ENCODE results near the gene ZMYM5.
"Not testable (repeated sequence)": the region's sequence is repeated elsewhere in the genome, so short reads cannot be mapped to it uniquely, and the experiment has no call there.

DNA sequence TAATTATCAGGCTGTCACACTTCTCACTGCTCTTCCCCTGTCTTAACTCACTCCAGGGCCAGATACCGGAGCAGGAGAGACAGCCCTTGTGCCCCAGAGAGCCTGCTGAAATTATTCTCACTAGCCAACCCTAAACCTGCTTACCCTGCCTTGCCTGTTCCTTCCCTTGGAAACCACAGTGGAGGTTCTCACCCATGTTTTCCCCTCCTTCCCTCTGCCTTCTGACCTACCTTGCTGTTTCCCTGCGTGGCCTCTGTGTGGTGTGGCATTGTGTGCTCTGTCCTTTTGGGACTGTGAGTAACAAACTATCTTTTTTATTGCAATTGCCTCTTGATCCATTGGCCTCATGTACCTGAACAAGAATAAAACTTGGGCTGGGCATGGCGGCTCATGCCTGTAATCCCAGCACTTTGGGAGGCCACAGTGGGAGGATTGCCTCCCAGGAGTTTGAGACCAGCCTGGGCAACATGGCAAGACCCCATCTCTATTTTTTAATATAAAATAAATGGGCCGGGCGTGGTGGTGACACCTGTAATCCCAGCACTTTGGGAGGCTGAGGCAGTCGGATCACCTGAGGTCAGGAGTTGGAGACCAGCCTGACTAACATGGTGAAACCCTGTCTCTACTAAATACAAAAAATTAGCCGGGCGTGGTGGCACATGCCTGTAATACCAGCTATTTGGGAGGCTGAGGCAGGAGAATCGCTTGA lies 42.2 kb upstream of the ZMYM5 start:
- TF ChIP-seq EZH2 (IDR thresholded peaks at IDR 0.05; ENCODE audit: borderline replicate concordance, low read depth, low read length, severe bottlenecking), result not testable (repeated sequence)
- TF ChIP-seq, protein P1, sequence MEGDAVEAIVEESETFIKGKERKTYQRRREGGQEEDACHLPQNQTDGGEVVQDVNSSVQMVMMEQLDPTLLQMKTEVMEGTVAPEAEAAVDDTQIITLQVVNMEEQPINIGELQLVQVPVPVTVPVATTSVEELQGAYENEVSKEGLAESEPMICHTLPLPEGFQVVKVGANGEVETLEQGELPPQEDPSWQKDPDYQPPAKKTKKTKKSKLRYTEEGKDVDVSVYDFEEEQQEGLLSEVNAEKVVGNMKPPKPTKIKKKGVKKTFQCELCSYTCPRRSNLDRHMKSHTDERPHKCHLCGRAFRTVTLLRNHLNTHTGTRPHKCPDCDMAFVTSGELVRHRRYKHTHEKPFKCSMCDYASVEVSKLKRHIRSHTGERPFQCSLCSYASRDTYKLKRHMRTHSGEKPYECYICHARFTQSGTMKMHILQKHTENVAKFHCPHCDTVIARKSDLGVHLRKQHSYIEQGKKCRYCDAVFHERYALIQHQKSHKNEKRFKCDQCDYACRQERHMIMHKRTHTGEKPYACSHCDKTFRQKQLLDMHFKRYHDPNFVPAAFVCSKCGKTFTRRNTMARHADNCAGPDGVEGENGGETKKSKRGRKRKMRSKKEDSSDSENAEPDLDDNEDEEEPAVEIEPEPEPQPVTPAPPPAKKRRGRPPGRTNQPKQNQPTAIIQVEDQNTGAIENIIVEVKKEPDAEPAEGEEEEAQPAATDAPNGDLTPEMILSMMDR (IDR thresholded peaks at IDR 0.05; ENCODE audit: borderline replicate concordance, extremely low read depth, low read length, poor library complexity, severe bottlenecking), result not testable (repeated sequence)

Data from DND-41 (cell line).